GM21526 (cell line): ENCODE measurements around the gene GPRIN1.

Source experiments
- ATAC-seq: cut with Tn5 transposase; IDR thresholded peaks from one replicate; pipeline ENCODE4 v1.9.1; 2021; ENCODE audit warnings: moderate library complexity; ENCODE audit not compliant: unreplicated experiment, low FRiP score

Gene GPRIN1

DNA sequence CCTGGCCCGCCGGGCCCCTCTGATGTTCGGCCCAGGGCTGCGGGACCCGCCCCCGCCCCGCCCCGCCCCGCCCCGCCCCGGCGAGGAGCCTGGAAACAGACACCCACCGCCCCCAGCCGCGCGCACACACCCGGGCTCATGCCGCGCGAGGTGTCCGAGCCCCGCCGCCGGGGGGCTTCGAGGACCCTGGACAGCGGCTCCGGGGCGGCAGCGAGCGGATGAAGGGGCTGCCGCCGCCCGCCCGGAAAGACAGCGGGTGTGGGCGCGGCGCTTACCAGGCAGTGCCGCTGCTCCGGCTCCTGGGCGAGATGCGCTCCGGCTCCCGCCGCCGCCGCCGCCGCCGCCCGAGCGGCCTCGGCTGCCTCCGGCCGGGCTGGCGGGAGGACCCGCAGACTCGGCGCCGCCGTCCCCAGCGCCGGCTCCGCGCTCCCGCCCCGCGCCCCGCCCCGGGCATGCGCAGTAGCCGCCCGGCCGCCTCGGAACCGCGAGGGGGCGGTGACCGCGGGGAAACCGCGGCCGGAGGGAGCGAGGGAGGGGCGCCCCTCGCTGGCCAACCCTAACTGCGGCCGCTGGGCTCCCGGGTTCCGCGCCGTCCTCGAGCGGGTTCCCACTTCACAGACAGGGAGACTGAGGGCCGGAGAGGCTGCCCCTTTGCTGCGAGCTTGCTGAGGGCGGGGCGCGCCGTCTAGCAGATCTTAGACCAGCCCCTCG, at the start of gene GPRIN1:
TSS of gene GPRIN1 (minus strand) at position 433 of the 711 bp plus-strand sequence. CDS start 10,322 bp downstream, outside the sequence.
- peak; percentile 54 for ATAC-seq

DNA sequence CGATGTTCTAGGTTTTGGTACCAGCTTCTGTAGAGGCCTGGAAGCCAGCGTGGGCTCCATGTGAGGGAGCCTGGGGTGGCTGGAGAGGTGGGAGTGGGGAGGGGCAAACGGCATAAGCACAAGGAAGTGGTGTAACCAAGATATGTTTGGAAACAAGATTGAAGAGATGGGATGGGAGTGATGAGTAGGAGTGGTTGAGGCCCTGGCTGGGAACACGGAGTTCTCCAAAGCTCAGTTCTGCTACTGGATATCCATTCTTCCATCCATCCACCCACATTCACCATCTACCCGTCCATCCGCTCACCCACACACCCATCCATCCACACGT, 49.5 kb upstream of the GPRIN1 start:
- ATAC-seq: no peak

DNA sequence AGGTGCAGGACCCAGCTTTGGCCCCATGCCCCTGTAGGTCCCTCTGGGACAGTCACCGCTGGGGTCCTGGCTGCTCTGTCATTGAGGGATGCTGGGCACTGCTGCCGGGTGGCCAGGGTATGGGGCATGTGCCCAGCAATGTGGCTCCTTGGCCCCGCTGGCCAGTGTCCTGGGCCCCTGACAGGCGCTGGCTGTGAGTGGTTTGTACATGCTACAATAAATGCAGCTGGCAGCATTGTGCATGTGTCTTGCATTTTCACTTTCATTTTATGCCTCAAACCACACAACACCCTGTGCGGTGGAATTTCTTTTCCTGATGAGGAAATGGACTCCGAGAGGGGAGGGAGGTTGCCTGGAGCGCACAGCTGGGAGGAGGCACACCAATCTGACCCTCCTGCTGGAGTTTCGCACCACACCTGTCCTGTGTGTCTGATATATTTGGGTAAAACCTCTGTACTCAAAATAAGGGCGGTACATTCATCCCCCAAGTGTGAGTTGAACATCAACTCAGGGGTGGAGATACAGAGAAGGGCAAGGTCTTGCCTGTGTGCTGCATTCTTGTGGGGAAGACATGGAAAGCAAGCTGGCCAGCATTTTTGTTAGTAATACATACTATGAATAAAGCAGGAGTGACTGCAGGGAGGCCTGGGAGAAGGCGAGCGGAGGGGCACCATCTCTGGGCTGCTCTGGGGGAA, 49.0 kb upstream of the GPRIN1 start:
- no peak for ATAC-seq

DNA sequence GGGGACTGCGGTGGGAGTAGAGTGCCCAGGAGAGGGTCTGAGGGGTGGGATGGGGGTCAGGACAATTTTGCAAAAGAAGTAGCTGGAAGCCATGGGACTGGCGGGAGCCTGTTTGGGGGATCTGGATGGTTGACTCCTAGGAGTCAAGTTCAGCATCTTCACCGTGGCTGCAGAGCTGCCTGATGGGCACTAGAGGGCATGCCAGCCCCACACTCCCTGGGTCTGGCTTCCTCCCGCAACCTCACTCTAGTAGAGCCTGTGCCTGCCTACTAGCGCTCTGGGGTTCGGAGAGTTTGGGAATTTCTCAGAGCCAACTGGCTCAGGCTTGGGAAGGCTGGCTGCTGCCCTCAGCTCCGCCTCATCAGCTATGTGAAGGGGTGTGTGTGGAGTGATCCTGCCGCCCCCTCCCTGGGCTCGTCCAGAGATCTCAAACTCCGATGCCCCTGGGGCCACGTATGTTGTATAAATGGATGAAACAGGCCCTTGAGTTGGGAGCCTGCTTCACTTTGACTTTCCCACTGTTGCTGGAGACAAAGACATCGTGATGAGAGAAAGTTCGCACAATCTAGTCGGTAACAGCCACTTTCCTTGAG, 48.1 kb upstream of the GPRIN1 start:
- ATAC-seq: no peak

DNA sequence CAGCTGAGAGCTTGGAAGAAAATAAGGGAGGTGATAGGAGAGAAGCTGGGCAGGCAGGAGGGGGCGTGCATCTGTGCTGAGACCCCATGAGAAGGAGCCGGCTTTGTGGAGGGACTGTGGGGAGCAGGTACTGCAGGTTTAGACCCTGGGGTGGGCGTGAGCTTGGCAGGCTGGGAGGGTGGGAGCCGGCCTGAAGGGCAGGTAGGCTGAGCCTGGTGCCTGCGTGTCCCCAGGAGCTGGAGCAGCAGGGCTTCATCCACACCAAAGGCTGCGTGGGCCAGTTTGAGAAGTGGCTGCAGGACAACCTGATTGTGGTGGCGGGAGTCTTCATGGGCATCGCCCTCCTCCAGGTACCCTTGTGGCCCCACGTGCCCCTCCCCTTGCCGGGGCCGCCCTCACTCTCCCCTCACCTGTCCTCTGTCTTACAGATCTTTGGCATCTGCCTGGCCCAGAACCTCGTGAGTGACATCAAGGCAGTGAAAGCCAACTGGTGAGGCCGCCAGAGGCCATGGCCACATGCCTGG, 46.6 kb upstream of the GPRIN1 start:
- no peak for ATAC-seq

DNA sequence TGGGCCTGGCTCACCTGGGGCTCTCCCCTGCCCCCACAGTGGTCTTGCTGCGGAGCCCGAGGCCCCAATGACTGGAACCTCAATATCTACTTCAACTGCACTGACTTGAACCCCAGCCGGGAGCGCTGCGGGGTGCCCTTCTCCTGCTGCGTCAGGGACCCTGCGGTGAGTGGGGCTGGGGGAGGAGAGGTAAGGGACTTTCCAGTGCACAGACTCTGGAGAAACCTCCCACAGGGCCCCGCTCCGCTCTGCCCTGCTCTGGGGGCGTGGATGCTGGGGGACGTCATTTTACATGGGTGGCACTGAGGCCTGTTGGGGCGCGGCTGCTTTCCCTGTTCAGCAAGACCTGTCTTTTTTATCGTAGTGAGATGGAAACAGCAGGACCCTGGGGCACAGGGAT, 44.9 kb upstream of the GPRIN1 start:
- ATAC-seq: no peak

DNA sequence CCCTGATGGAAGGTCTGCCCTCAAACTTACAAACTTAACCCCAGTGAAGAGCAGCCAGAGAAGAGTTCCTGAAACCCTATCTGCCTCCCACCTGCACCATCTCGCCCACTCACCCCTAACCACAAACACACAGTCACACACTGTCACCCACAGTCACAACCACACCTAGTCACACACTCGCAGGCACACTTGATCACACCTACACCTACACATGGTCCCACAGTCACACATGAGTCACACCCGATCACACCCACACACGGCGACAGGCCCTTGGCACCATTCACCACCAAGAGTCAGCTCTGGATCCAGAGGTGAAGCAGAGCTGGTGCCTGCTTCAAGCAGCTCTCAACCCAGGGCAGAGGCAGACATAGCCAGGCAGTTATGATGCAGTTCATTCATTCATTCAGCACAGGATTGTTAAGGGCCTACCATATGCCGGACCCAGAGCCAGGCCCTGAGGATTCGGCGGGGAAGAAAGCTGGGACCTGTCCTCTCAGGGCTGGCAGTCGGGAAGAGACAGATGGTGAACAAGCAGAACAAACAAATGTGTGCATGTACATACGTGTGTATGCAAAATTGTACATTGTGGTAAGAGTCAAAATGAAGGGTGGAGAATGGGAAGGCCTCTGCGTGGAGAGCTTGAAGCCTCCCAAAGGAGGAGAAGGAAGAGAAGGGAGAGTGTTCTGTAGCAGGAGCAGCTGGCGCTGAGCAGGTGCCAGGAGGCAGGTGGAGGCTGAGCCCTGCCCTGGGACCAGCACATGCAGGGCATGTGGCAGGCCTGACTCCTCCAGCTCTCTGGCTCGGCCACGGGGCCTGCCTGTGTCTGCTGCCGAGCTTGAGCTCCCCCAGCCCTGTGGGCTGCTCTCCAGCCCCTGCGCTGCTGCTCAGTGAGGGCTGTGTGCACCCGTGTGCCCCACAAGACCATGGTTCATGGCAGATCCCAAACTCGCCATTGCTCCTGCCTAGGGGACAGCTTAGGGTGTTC, 43.7 kb upstream of the GPRIN1 start:
- ATAC-seq: no peak

DNA sequence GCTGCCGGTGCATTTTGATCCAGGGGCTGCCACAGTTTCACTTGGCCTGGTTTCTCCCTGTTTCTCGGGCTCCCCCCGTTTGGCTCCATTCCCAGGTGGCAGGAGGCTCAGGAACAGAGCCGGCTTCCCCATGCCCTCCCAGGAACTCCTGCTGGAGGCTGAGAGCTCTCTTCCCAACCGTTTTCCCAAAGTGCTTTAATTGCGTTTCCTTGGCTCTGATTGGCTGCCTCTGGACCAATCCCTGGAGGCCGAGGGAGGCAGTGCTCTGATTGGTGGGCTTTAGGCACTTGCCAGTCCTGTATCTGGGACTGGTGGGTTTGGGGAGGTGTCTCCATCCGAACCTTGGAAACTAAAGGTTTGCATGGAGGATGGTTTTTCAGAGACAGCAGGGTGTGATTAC, 42.2 kb upstream of the GPRIN1 start:
- no peak for ATAC-seq

DNA sequence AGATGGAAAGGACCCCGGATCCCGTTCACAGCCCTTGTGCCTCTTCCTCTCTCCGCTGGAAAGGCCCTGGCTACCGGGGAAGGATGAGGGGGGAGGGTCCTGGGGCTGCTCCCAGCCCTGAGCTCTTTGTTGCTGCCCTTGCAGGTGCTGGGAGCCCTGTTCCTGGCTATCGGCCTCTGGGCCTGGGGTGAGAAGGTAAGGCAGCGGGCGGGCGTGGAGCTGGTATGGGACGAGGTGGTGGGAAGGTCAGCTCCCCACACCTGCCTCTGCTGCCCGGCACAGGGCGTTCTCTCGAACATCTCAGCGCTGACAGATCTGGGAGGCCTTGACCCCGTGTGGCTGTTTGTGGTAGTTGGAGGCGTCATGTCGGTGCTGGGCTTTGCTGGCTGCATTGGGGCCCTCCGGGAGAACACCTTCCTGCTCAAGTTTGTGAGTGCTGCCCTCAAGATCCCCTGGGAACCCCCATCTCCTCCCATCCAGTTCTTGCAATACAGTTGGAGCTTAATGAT, 41.6 kb upstream of the GPRIN1 start:
- ATAC-seq: no peak

DNA sequence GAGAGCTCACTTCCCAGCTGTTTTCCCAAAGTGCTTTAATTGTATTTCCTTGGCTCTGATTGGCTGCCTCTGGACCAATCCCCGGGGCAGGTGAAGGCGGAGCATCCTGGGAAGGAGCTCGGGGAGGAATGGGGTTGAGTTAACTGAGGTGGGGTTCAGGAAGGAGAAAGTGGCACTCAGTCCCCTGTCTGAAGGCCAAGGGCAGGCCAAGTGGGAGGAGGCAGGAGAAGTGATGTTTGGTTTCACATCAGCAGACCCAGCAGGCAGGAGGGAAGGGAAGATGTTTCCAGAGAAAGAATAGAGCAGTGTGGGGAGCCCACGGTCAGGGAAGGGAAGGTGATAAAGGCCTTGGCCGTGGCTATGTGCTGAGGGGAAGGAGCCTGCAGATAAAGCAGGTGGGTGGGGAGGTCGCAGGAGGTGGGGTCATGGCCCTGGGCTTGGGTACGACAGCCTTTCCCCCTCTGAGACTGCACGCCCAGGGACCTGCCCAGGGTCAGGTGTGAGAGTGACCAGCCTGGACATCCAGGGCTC, 40.5 kb upstream of the GPRIN1 start:
- no peak for ATAC-seq

DNA sequence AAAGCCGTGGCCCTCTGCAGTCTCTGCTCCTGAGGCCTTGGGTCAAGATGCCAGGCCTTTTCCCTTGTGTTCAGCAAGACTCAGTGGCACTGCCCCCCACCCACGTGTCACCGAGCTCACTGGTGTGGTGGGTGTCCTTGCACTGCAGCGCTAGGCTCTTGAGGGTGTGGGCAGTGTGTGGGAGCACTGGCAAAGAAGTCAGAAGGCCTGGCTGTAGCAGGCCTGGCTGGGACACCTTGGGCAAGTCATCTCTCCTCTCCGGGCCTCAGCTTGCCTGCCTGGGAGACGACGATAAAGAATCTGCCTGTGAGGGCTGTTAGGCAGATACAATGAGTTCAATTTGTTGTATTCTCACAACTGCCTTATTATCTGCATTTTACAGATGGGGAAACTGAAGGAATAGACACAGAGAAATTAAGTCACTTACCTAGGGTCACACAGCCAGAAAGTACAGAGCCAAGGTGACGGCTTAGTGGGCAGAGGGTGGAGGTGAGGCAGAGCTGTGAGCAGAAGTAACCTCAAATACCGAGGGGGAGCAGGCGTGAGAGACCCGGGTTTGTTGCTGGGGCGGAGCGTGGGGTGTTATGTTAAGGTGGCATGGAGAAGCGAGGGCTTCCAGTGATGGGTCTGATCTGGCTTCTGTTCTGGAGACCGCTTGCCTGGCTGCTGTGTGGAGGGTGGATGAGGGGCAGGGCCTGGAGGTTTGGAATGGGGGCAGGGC, 38.7 kb upstream of the GPRIN1 start:
- ATAC-seq: no peak

DNA sequence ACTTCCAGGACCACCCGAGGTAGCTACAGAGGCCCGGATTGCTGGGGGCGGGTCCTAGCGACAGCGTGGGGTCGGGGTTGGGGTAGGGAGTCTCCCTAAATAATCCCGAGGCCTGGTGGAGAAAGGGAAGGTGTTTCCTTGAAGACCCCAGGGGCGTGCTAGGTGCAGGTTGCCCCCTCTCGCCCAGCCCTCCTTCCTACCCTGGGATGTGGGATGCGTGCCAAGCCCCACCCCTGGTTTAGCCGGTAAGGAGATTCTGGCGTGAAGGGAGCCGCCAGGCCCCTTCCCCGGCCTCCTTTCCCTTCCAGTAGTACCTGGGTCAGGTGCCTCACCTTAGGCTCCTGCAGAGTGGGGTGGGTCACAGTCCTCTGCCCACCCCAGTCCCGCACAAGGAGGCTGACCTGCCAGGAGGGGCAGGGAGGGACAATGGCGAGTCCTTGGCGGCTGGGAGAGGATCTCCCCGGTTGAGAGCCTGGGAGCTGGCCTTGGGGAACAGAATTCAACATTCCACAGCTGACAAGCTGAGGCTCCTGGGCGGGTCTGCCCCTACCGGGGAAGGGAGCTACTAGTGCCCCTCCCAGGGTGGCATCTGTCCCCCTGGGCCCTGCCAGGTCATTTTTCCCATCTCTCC, 38.0 kb upstream of the GPRIN1 start:
- ATAC-seq: no peak

DNA sequence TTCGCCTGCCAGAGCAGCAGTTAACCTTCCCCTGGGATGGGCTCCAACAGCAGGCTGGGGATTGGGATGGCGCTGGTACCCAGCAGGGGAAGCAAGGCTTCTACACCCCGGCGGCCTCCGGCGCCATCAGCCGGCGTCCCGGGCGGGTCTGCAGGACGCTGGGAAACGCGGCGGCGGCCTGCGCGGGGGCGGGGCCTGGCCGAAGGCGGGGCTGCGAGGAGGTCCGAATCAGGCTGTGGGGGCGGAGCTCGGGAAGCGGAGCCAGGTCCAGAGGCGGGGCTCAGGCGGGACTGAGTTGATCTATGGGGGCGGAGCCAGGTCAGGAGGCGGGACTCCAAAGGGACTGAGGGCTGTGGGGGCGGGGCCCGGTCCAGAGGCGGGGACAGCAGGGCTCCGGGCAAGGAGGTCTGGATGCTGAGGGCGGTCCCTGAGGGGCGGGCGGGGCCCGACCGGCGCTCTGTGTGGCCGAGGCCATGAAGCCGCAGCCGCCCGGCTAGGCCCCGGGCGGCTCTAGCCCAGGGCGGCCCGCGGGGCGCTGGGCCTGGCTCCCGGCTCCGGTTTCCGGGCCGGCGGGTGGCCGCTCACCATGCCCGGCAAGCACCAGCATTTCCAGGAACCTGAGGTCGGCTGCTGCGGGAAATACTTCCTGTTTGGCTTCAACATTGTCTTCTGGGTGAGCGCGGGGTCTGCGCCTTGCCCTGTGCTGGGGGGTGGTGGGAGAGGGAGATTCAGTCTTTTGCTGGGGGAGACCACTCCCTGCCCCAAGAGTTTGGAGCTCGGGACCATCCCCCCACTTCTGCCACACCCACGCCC, 37.3 kb upstream of the GPRIN1 start, which contains the start of gene TSPAN17:
TSS of gene TSPAN17 (plus strand) at position 455 of the 813 bp plus-strand sequence. CDS start at position 587, 132 bp downstream.
- ATAC-seq: peak; percentile 88

DNA sequence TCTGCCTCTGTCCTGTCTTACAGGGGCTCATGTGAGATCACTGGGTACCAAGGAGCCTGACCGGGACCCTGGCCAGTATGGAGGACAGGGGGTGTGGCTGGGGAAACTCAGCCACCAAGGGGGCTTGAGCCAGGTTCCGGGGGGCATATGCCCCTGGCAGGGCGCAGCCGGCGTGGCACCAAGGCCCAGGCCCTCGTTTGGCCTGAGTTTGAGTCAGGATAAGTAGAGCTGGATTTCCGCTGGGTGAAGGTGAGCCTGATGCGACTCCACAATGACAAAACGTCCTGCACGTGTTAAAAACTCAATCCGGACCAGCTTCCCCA, 36.7 kb upstream of the GPRIN1 start:
- ATAC-seq: peak; percentile 6

DNA sequence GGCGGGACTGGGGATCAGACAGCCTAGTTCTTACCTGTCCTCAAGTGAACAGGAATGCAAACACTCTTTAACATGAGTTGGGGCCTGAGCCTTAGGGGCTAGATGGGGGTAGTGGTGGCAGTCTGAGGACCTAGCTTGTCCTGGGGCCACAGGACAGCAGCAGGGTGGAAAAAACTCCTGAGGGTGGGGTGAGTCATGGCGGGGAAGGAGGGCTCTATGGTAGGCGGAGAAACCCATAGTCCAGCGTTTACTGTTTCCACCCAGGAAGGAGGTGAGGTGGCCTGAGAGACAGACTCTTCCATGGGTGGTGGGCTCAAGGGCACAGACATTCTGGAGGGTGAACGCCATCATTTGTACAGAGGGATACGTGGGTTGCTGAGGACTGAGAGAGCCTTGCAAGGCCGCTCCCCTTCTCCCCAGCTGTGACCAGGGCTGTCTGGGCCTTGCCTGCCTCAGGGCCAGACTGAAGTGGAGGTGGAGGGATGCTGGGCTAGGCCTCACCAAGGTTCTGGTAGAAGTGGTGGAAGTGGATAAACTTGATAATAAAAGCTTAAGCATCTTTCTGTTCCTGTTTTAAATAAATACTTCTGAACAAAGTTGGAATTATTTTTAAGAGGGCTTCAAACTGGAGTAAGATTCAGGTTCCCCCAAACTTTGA, 36.2 kb upstream of the GPRIN1 start:
- no peak for ATAC-seq

DNA sequence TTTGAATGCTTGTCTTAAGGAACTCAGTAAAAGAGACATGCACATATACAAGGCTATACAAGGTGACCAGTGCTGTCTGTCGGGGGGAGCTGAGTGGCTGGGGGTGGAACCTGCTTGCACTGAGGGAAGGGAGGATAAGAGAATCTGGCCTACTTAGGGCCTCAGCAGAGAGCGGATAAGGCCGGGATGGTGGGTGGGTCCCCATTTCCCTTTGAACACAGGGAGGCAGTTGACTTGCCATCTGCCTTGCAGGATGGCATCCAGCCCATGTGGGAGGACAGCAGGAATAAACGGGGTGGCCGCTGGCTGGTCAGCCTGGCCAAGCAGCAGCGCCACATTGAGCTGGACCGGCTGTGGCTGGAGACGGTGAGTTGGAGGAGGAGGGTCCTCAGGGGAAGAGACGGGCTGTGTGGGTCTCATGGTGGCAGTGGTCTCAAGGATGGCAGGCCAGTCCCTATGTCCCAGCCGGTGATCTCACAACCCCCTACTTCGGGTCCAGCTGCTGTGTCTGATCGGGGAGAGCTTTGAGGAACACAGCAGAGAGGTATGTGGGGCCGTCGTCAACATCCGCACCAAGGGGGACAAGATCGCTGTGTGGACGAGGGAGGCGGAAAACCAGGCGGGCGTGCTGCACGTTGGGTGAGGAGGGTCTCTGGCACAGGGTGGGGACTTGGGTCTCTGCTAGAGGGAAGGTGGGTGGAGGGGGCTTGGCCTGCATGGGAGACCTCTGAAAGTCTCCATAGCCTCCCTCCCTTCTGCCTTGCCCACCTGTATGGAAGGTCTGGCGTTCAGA, 35.1 kb upstream of the GPRIN1 start:
- no peak for ATAC-seq

DNA sequence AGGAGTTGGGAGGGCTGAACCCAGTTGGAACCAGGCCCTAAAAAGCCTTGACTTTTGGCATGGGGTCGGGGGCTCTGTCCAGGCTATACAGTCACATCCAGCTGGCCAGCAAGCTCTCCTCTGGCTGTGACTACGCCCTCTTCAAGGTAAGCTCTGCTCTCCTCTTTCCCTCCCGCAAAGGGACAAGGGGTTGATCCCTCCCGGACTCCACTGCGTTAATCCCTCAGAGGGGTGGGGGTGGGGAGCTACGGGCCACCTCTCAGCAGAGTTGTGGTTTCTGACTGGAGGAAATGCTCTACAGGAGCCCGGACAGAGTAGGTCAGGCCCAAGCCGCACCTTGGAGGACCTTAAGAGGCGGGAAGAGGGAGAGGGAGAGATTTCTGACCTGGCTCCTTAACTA, 34.3 kb upstream of the GPRIN1 start:
- no peak for ATAC-seq
